Gastrocnemius medialis (tissue), 4 donors: ENCODE measurements around the gene SRGAP1.

Experiments
- POLR2A ChIP-seq, 2 donors: fragments of 450-650 bp; IDR thresholded peaks; one replicate each; pipeline ENCODE4 v1.6.1; 2017; ENCODE audit warnings: antibody characterized with exemption in 2 of 2, mild to moderate bottlenecking in 2 of 2, moderate library complexity in 2 of 2
- TF ChIP-seq, protein P1 (sequence below), 5 experiments: fragments of 450-650 bp in 3 of 5; fragments of 200-600 bp in 2 of 5; sonication (generic) in 2 of 5; IDR thresholded peaks in 4 of 5; conservative IDR thresholded peaks in 1 of 5; 1 replicate in 4 of 5; 2 replicates in 1 of 5; pipeline ENCODE4 v1.5.1; 2016 to 2019; ENCODE audit warnings: antibody characterized with exemption in 5 of 5, mild to moderate bottlenecking in 3 of 5, moderate library complexity in 3 of 5

DNA sequence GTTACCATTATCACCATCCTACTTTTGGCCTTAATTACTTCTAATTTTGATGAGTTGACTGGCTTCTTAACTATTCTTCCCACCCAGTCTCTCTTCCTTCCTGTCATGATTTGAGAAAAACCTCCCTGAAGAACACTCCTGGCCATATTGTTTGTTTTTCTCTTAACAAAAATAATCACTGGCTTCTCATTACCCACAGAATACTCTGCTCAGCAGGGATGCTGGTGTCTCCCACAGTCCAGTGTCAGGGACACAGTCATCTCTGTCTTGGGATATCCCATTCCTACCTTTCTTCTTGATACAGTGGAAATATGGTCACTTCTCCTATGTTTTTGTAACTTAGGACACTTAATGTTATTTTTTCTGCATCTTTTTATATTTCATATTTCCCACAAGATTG lies 103.7 kb downstream of the SRGAP1 start:
- TF ChIP-seq, protein P1, sequence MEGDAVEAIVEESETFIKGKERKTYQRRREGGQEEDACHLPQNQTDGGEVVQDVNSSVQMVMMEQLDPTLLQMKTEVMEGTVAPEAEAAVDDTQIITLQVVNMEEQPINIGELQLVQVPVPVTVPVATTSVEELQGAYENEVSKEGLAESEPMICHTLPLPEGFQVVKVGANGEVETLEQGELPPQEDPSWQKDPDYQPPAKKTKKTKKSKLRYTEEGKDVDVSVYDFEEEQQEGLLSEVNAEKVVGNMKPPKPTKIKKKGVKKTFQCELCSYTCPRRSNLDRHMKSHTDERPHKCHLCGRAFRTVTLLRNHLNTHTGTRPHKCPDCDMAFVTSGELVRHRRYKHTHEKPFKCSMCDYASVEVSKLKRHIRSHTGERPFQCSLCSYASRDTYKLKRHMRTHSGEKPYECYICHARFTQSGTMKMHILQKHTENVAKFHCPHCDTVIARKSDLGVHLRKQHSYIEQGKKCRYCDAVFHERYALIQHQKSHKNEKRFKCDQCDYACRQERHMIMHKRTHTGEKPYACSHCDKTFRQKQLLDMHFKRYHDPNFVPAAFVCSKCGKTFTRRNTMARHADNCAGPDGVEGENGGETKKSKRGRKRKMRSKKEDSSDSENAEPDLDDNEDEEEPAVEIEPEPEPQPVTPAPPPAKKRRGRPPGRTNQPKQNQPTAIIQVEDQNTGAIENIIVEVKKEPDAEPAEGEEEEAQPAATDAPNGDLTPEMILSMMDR (IDR thresholded peaks at IDR 0.05 in 4 of 5, conservative IDR thresholded peaks at IDR 0.05 in 1 of 5), result no peak
- no peak for TF ChIP-seq POLR2A (IDR thresholded peaks at IDR 0.05)
